GM12873 (cell line): ENCODE data around the gene ARVCF.

Source experiments
- TF ChIP-seq, protein P1 (sequence below): IDR thresholded peaks from 2 replicates; pipeline ENCODE4 v1.5.1; 2012; ENCODE audit warnings: low read depth, mild to moderate bottlenecking, moderate library complexity, low read length, control low read depth; ENCODE audit not compliant: insufficient read depth; ENCODE audit errors: missing control alignments

Gene ARVCF

DNA sequence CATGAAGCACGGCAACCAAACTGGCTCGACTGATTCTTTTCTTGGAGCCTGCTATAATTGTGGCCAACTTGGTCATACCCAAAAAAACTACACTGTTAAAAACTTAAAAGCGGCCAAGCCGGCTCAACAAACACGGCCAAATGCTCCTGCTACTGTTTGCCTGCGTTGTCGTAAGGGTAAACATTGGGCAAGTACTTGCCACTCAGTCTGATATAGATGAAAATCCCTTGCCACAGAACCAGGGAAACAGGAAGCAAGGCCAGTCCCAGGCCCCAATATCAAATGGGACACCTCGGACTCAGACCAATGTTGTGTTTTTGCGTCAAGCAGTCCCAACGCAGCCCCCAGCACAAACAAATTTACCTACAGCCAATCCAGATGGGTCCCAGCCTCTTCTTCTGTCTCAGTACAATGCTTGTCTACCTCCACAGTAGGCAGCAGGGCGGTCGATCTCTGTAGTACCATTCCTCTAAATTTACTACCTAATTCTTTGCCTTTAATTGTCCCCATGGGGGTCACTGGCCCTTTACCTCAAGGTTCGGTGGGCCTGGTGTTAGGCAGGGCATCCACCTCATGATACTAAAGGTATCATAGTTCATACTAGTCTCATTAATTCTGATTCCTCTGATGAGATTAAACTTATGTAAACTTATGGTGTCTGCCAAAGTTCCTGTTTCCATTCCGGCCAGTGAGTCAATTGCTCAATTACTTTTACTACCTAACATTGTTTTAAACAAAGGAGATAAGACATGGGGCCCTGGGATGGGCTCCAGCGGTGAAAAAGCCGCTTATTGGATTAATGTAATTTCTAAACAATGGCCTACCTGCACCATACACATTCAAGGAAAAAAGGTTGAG is 78.8 kb downstream of the ARVCF start:
- TF ChIP-seq, protein P1, sequence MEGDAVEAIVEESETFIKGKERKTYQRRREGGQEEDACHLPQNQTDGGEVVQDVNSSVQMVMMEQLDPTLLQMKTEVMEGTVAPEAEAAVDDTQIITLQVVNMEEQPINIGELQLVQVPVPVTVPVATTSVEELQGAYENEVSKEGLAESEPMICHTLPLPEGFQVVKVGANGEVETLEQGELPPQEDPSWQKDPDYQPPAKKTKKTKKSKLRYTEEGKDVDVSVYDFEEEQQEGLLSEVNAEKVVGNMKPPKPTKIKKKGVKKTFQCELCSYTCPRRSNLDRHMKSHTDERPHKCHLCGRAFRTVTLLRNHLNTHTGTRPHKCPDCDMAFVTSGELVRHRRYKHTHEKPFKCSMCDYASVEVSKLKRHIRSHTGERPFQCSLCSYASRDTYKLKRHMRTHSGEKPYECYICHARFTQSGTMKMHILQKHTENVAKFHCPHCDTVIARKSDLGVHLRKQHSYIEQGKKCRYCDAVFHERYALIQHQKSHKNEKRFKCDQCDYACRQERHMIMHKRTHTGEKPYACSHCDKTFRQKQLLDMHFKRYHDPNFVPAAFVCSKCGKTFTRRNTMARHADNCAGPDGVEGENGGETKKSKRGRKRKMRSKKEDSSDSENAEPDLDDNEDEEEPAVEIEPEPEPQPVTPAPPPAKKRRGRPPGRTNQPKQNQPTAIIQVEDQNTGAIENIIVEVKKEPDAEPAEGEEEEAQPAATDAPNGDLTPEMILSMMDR: no peak

DNA sequence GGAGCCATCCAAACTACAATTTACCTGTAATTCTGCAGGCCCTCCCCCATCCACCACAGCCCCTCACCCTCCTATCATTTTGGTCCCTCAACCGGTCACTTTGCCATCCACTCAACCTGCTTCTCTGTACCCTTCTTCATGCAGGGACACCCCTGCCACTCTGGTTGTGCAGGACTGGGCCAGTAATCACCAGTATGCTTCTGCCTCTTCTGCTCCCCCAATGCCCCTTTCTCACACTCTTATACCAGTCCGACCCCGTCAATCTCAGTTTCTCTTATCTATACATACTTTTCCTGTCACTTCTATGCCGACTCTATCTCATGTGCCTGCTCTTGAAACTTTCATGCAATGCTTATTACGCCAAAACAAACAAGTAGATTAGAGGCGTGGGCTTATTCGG is 80.1 kb downstream of the ARVCF start:
- TF ChIP-seq, protein P1: no peak

DNA sequence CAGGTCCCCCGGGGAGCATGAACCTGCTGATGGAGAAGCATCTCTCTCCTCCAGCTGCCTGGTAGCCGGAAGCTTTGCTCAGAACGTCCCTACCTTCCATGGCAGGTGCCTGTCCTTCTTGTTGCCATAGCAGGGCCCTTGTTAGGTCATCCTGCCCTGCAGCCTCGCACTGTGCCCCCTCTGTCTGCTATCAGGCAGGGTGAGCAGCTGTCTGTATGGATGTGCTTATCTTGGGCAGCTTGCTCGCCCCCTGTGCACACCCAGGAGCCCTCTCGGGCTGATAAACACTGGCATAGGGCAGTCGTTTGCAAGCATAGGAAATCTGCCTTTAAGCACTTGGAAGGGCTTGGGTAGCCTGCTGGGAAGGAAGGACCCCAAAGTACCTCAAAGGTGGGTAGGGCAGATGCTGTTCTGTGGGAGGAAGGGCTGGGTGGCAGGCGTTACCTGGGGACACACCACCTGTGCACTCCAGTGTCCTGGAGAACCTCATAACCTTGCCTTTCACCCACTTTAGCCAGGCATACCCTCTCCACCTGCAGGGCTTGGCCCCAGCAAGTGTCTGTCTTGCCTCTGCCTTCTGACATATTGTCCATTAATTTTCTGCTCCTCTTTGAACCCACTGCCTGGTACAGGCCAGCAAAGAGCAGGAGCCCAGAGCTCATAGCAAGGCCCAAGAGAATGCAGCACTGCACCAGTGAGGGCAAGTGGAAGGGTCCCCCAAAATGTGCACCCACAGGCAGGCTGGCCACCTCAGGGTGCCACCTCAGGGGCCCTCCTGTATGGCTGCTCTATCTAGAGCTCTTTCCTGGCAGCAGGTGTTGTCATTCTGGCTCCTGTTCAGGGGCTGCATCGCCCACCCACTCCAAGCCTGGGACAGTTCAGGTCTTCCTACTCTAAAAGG is 83.0 kb downstream of the ARVCF start:
- TF ChIP-seq, protein P1: no peak

DNA sequence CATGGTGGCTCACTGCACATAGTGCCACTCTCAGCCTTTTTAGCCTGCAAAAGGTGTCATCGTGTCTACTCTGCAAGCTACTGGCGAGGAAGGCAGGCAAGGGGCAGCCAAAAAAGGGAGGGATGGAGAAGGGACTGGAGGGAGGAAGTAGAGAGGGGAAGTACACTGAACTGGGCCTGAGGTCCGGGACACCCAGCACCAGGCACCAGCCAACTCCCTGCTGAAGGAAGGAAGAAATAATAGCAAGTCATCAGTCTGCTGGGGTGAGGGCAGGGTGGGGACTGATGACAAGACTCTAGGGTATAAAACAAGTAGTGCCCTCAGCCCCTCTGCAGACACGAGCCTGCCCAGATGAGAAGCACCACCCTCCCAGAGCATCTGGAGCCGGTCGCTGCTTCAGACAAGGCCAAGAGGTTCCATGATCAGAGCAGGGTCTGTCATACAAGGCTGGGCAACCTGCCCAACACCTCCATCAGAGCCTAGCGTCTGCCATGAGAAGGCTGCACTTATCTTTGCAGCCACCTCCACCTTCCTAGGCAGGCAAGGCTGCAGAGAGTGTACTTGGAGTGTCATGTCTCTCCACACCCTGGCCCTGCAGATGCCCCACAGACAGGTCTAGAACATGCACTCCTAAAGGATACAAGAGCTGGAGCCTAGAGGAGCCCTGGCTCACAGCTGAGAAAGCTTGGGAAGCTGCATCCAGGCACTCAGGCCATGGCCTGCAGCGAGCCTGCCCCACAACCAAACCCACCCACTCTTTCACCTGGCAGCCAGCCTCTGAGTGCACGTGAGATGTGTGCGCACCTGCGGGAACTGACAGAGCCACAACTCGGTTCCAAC is 84.0 kb downstream of the ARVCF start:
- TF ChIP-seq, protein P1: no peak

DNA sequence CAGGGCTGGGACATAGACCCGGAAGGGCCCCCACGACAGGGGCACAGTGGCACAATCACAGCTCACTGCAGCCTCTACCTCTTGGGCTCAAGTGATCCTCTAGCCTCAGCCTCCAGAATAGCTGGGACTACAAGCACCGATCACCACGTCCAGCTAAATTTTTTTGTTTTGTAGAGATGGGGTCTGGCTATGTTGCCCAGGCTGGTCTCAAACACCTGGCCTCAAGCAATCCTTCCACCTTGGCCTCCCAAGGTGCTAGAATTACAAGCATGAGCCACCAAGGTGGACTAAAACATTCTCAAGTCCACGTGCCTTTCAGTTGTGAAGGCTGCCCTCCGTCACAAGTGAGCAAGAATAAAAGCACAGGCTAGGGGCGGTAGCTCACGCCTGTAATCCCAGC is 85.1 kb downstream of the ARVCF start:
- TF ChIP-seq, protein P1: no peak

DNA sequence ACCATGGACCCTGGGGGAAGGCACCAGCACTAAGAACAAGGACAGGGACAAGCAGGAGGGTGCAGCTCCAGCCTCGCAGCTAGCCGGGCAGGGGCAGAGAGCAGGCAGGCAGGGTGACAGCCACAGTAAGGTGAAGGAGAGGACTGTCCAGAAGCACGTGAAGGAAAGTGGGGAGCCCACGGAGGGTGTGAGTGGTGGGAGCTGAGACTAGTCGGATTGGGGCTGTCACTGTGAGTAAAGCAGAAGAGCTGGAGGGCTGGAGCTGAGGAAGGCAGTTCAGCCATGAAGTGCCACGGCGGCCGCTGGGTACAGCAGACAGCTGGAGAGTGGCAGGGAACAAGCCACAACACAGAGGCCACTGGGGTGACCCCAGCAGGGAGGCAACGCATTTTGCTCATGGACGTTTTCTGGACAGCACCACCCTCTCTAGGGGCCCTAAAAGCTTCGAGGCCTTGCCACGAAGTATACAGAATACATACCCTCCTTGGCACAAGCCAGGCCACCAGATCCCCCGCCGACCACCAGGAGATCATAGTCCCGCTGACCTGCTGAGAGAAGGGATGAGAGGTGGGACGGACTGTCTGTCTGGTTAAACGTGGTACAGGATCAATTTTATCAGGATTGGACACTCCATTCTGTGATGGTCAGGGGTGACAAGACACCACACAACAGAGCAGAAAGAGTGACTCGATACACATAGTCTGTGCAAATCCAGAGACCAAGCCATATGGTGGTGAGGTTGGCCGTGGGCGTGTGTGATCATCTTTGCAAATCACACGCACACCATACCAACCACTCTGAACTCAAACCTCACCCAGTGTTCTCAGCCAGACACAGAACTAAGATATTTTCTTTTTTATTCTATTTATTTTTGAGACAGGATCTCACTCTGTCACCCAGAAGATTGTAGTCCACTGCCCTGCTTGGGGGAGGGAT is 85.8 kb downstream of the ARVCF start:
- TF ChIP-seq, protein P1: no peak
